Activated CD8-positive, alpha-beta T cell treated with anti-CD3 and anti-CD28 coated beads for 36 hours (primary cell): ENCODE measurements around the gene SLC10A1. TPM values are rescaled to one million over a fixed set of nuclear protein-coding genes. Genes with fewer than 3 reads are reported as not detected.

Experiments
- ATAC-seq: fragments of 200-7000 bp; cut with Tn5 transposase; one replicate; pipeline ENCODE4 v1.10.0; 2021; ENCODE audit warnings: mild to moderate bottlenecking, moderate library complexity
- CTCF ChIA-PET: fragments of 350-600 bp; sonication (Branson Sonifier 250); formaldehyde crosslinking; loops from one replicate; lab custom pipeline; 2021; ENCODE audit warnings: antibody characterized with exemption; lab: Charles Lee
- POLR2A ChIA-PET: fragments of 350-600 bp; sonication (Branson Sonifier 250); formaldehyde crosslinking; loops from one replicate; lab custom pipeline; 2021; ENCODE audit warnings: antibody characterized with exemption; lab: Charles Lee
- DNase-seq: peaks from one replicate; pipeline ENCODE4 v3.0.0-alpha.2; 2020
- H3K27ac Mint-ChIP-seq: one replicate; pipeline ENCODE4 v1.8.0; 2021; ENCODE audit warnings: mild to moderate bottlenecking, mixed read lengths
- H3K27me3 Mint-ChIP-seq: one replicate; pipeline ENCODE4 v1.8.0; 2021; ENCODE audit warnings: mixed read lengths
- H3K36me3 Mint-ChIP-seq: one replicate; pipeline ENCODE4 v1.8.0; 2021; ENCODE audit warnings: low read depth, mixed read lengths
- H3K4me1 Mint-ChIP-seq: one replicate; pipeline ENCODE4 v1.8.0; 2021; ENCODE audit warnings: low read depth, mixed read lengths
- H3K4me3 Mint-ChIP-seq: one replicate; pipeline ENCODE4 v1.8.0; 2021; ENCODE audit warnings: mild to moderate bottlenecking, moderate library complexity, mixed read lengths
- H3K9me3 Mint-ChIP-seq: one replicate; pipeline ENCODE4 v1.8.0; 2021; ENCODE audit warnings: mixed read lengths
- intact Hi-C: fragments of 100-400 bp; cut with micrococcal nuclease; formaldehyde crosslinking; loops from one replicate; pipeline ENCODE4 v1.10.0; 2022
- total RNA-seq, 2 experiments: library from RNA; stranded (reverse); gene quantifications; one replicate each; pipeline ENCODE4 v1.2.3, GENCODE V29; 2021
- TF ChIP-seq, protein P1 (sequence below): fragments of 200-600 bp; IDR thresholded peaks from one replicate; pipeline ENCODE4 v1.8.0; 2022; ENCODE audit warnings: antibody characterized with exemption, mild to moderate bottlenecking

SLC10A1 gene
- total RNA-seq, 2 experiments from 2014 or later = not detected

DNA sequence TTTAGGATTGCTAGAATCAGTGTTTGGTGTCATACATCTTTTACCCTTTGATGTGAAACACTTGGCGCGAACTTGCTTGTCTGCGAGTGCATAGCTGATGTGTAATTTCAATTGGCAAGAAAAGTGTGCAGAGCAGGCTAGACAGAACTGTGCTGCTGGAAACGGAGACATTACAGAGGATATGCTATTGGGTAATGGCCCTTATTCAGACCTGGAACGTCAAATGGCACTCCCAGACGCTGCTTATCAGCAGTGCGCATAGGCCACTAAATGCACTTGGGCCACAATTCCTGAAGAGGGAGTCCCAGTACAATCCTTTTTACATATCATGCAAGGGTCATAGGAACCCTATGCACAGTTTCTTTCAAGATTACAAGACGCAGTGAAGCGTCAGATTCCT is 15.7 kb upstream of the SLC10A1 start:
- no peak overlapping the region for H3K4me3 Mint-ChIP-seq
- no peaks in the 10 kb centered on the region for H3K9me3 Mint-ChIP-seq
- no peak for DNase-seq
- no peak overlapping the region for H3K27ac Mint-ChIP-seq
- no peaks in the 10 kb centered on the region for H3K27me3 Mint-ChIP-seq
- no peaks in the 10 kb centered on the region for H3K4me1 Mint-ChIP-seq
- no peaks in the 10 kb centered on the region for H3K36me3 Mint-ChIP-seq
- ChIA-PET POLR2A (interaction anchor here (0.6 kb wide), 1 partner anchor 412 kb away, joined by 3 read pairs; no protein-coding TSS in a partner anchor), CTCF (interaction anchor here (1.9 kb wide), 1 partner anchor 215 kb away, joined by 8 read pairs; no protein-coding TSS in a partner anchor)
- TF ChIP-seq, protein P1, sequence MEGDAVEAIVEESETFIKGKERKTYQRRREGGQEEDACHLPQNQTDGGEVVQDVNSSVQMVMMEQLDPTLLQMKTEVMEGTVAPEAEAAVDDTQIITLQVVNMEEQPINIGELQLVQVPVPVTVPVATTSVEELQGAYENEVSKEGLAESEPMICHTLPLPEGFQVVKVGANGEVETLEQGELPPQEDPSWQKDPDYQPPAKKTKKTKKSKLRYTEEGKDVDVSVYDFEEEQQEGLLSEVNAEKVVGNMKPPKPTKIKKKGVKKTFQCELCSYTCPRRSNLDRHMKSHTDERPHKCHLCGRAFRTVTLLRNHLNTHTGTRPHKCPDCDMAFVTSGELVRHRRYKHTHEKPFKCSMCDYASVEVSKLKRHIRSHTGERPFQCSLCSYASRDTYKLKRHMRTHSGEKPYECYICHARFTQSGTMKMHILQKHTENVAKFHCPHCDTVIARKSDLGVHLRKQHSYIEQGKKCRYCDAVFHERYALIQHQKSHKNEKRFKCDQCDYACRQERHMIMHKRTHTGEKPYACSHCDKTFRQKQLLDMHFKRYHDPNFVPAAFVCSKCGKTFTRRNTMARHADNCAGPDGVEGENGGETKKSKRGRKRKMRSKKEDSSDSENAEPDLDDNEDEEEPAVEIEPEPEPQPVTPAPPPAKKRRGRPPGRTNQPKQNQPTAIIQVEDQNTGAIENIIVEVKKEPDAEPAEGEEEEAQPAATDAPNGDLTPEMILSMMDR = no peak
- intact Hi-C loops = no loop called here
- no peak for ATAC-seq

GRCh38 chr14:69811868-69812252 is 14.8 kb upstream of the SLC10A1 start:
- Mint-ChIP-seq H3K27me3 (no peaks in the 10 kb centered on the region), H3K36me3 (no peaks in the 10 kb centered on the region), H3K9me3 (no peaks in the 10 kb centered on the region), H3K4me3 (no peak overlapping the region), H3K27ac (no peak overlapping the region), H3K4me1 (no peaks in the 10 kb centered on the region)
- ChIA-PET POLR2A (no interaction called here), CTCF (no interaction called here)
- TF ChIP-seq, protein P1 = no peak
- no peak for ATAC-seq
- no peak for DNase-seq
- intact Hi-C loops = no loop called here

DNA sequence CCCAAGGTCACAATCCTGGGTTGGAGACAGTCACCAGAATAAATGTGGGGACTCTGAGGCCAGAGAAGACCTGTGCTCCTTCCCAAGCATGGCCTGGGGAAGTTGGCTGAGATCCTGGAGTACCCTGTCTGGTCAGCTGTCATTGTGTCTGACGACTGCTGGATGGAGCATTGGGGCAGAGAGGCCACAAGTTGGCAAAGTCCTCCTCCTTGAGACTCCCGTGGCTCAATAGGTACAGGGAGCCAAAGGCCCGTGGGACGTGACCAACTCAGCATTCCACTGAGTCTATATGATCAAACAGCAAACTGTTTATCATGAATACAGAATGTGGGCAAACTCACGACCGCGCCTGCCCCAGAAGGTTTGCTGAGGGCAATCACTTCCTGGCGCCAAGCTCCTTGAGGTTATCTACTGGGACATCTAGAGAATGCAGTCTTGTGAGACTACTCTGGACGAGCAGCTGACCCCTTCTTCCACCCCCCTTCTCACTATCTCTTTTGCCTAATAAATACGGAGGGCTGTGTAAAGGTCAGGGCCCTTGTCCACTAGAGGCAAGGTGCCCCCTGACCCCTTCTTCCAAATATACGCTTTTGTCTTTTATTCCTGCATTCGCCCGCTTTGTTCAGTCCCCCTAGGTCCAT is 14.3 kb upstream of the SLC10A1 start:
- Mint-ChIP-seq H3K9me3 (no peaks in the 10 kb centered on the region), H3K4me3 (no peak overlapping the region), H3K27me3 (no peaks in the 10 kb centered on the region), H3K36me3 (no peaks in the 10 kb centered on the region), H3K4me1 (no peaks in the 10 kb centered on the region), H3K27ac (no peak overlapping the region)
- DNase-seq = no peak
- CTCF ChIA-PET = interaction anchor here (0.6 to 4.0 kb wide), 2 partner anchors 7 to 161 kb away, joined by 3 to 16 read pairs; no protein-coding TSS in a partner anchor
- POLR2A ChIA-PET = interaction anchor here (1.2 kb wide), 1 partner anchor 33 kb away, joined by 3 read pairs; no protein-coding TSS in a partner anchor
- ATAC-seq = no peak
- TF ChIP-seq, protein P1 = no peak
- intact Hi-C loops = no loop called here

GRCh38 chr14:69808919-69809808 is 12.1 kb upstream of the SLC10A1 start:
- Mint-ChIP-seq H3K36me3 (no peaks in the 10 kb centered on the region), H3K27ac (no peak overlapping the region), H3K4me1 (no peaks in the 10 kb centered on the region), H3K9me3 (no peaks in the 10 kb centered on the region), H3K4me3 (no peak overlapping the region), H3K27me3 (no peaks in the 10 kb centered on the region)
- POLR2A ChIA-PET = interaction anchor here (0.6 to 1.0 kb wide), 2 partner anchors 254 to 278 kb away, joined by 3 to 4 read pairs; no protein-coding TSS in a partner anchor
- TF ChIP-seq, protein P1 = no peak
- CTCF ChIA-PET = interaction anchor here (4.0 kb wide), 1 partner anchor 9 kb away, joined by 16 read pairs; no protein-coding TSS in a partner anchor
- ATAC-seq (no peak), DNase-seq (no peak)
- intact Hi-C loops = no loop called here
